ENCODE measurements around the gene SNX8. TPM values are rescaled to one million over a fixed set of nuclear protein-coding genes. Genes with fewer than 3 reads are reported as not detected.
A peak's percentile ranks its signal among the peaks of the same experiment; 100 is the strongest.

Gene SNX8
- total and polyA plus RNA-seq, 2 of the 13 experiments (the other 11 are each of a cell fraction or from before 2014, with no cell fraction given): 20.6 to 45.2 TPM

DNA sequence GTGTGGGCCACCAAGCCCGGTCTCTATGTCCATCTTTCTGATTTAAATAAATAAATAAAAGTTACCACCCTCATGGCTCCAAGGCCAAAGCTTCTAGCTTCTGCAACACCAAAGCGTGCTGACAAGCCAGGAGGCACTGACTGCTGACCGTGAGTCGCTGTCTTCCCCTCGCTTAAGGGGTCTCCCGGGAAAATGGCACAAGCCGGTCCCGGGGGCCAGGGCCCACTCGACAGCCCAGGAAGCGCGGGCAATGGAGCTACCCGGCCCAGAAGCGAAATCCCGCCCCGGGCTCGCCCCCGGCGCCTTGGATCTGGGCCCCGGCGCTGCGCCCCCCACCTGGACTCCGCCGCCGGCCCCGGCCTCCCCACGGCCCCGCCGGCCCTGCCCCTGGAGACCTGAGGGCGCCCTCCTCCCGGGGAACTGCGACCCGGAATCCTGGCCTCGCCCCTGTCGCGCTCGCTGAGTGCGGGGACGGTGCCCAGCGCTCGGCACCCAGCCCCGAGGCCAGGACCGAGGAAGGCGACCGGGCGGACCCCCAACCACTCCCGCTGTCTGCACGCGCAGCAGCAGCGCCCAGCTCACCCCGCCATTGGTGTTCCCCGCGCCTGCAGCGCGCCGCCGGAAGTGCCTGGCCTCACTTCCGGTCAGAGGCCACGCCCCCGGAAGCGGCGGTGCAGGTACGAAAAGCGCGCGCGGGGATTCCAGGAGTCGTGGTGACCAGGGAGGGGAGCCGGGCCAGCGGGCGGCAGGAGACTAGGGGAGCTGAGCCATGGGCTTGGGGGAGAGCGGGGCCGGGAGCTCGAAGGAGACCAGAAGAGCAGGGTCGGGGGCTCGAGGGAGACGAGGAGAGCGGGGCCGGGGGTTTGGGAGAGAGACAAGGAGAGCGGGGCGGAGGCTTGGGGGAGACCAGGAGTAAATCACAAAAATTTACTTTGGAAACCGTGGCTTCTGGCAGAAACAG is 72.4 kb downstream of the SNX8 start, which contains the start of the genes MRM2 and NUDT1 (continued):
- TF ChIP-seq RAD21 (CRISPR knock-in tag; IDR thresholded peaks at IDR 0.05) (peak; percentile 65; the same call in 1 of the 2 replicates), ZNF781 (CRISPR knock-in tag; IDR thresholded peaks at IDR 0.05; ENCODE audit: borderline replicate concordance, not compliant biosample characterization) (no peak), PREB (CRISPR knock-in tag; IDR thresholded peaks at IDR 0.05) (no peak), DDIT3 (CRISPR knock-in tag; IDR thresholded peaks at IDR 0.05) (no peak), CREM (IDR thresholded peaks at IDR 0.05) (no peak), CREM (CRISPR knock-in tag; IDR thresholded peaks at IDR 0.05) (no peak), ZNF274 (CRISPR knock-in tag; IDR thresholded peaks at IDR 0.05) (peak; percentile 92), NFRKB (IDR thresholded peaks at IDR 0.05) (no peak), ZFP36L1 (CRISPR knock-in tag; IDR thresholded peaks at IDR 0.05) (peak; percentile 78; the same call in 1 of the 2 replicates), ZNF24 (IDR thresholded peaks at IDR 0.05) (no peak), CENPT (CRISPR knock-in tag; IDR thresholded peaks at IDR 0.05; ENCODE audit: low read depth) (no peak), NFKB2 (CRISPR knock-in tag; IDR thresholded peaks at IDR 0.05; ENCODE audit: borderline replicate concordance) (no peak; the same call in 1 of the 2 replicates), ARID4A (CRISPR knock-in tag; IDR thresholded peaks at IDR 0.05; ENCODE audit: borderline replicate concordance) (peak; percentile 99), PAX8 (CRISPR knock-in tag; IDR thresholded peaks at IDR 0.05; ENCODE audit: borderline replicate concordance) (0 out of 2 replicates have a peak, but pooled peaks have one; percentile 14), ZBTB14 (CRISPR knock-in tag; IDR thresholded peaks at IDR 0.05) (no peak; the same call in 1 of the 2 replicates), EED (CRISPR knock-in tag; IDR thresholded peaks at IDR 0.05) (no peak), CC2D1A (CRISPR knock-in tag; IDR thresholded peaks at IDR 0.05) (no peak), ZNF598 (CRISPR knock-in tag; IDR thresholded peaks at IDR 0.05; ENCODE audit: borderline replicate concordance) (peak; percentile 62; the same call in 1 of the 2 replicates), ZNF138 (CRISPR knock-in tag; IDR thresholded peaks at IDR 0.05; ENCODE audit: low read depth) (no peak), FOXO4 (CRISPR knock-in tag; conservative IDR thresholded peaks at IDR 0.05) (no peak), MED1 (CRISPR knock-in tag; IDR thresholded peaks at IDR 0.05) (peak; percentile 44)

All from HepG2 (cell line).